HG02763 (cell line): ENCODE measurements around the gene CPN1.

ENCODE experiments used
- ATAC-seq: cut with Tn5 transposase; IDR thresholded peaks from one replicate; pipeline ENCODE4 v1.9.1; 2021; ENCODE audit warnings: mild to moderate bottlenecking, moderate library complexity; ENCODE audit not compliant: unreplicated experiment

CPN1 gene

GRCh38 chr10:99999319-100000108 is 82.2 kb downstream of the CPN1 start:
- ATAC-seq = no peak

GRCh38 chr10:99998889-99999288 is 82.8 kb downstream of the CPN1 start:
- no peak for ATAC-seq

GRCh38 chr10:99996671-99997648 is 84.7 kb downstream of the CPN1 start:
- no peak for ATAC-seq

- ATAC-seq = no peak
Measured at GRCh38 chr10:99995713-99996112, 86.0 kb downstream of the CPN1 start.

- ATAC-seq = no peak
Measured at GRCh38 chr10:99995269-99995668, 86.4 kb downstream of the CPN1 start.

GRCh38 chr10:99994801-99995200 is 86.9 kb downstream of the CPN1 start:
- ATAC-seq = no peak

GRCh38 chr10:99993701-99994689 is 87.7 kb downstream of the CPN1 start:
- no peak for ATAC-seq
